Esophagus muscularis mucosa (tissue), 3 donors: ENCODE results near the gene CFAP161.

Experiments
- POLR2A ChIP-seq: fragments of 450-650 bp; IDR thresholded peaks from one replicate; pipeline ENCODE4 v1.6.1; 2017; ENCODE audit warnings: antibody characterized with exemption, moderate library complexity, mild to moderate bottlenecking, low read depth
- POLR2AphosphoS5 ChIP-seq, 2 donors: sonication (generic); formaldehyde crosslinking; IDR thresholded peaks; one replicate each; pipeline ENCODE4 v1.6.1; 2017; ENCODE audit warnings: antibody characterized with exemption in 2 of 2
- TF ChIP-seq, protein P1 (sequence below), 3 experiments: fragments of 200-600 bp in 2 of 3; fragments of 450-650 bp in 1 of 3; sonication (generic) in 2 of 3; IDR thresholded peaks; one replicate each; pipeline ENCODE4 v1.5.1; 2017 to 2019; ENCODE audit warnings: antibody characterized with exemption in 3 of 3, mild to moderate bottlenecking in 2 of 3, moderate library complexity in 1 of 3

DNA sequence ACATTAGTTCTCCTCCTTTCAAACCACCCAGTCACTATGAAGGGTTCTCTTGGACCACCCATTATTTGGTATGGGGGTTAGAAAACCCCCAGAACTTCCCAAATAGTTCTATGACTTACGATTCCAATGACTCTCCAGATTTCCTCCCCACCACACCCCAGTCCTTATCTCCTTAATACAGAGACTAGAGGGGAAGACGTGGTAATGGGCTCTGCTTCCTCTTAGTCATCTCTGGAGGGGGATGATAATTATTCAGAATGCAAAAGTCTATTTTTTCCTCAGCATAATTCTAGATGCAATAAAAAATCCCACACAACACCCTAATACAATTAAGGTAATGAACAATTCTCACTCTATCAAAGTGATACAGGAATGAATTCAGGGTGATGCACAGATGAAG lies 48.9 kb upstream of the CFAP161 start:
- TF ChIP-seq, protein P1, sequence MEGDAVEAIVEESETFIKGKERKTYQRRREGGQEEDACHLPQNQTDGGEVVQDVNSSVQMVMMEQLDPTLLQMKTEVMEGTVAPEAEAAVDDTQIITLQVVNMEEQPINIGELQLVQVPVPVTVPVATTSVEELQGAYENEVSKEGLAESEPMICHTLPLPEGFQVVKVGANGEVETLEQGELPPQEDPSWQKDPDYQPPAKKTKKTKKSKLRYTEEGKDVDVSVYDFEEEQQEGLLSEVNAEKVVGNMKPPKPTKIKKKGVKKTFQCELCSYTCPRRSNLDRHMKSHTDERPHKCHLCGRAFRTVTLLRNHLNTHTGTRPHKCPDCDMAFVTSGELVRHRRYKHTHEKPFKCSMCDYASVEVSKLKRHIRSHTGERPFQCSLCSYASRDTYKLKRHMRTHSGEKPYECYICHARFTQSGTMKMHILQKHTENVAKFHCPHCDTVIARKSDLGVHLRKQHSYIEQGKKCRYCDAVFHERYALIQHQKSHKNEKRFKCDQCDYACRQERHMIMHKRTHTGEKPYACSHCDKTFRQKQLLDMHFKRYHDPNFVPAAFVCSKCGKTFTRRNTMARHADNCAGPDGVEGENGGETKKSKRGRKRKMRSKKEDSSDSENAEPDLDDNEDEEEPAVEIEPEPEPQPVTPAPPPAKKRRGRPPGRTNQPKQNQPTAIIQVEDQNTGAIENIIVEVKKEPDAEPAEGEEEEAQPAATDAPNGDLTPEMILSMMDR (IDR thresholded peaks at IDR 0.05), result no peak
- no peak for TF ChIP-seq POLR2A
- no peak for TF ChIP-seq POLR2AphosphoS5 (IDR thresholded peaks at IDR 0.05)
